ENCODE measurements around the gene MED16. TPM values are rescaled to one million over a fixed set of nuclear protein-coding genes. Genes with fewer than 3 reads are reported as not detected.

The MED16 gene
- total RNA-seq, 1 donor from 2014 or later, result 51.8 TPM

DNA sequence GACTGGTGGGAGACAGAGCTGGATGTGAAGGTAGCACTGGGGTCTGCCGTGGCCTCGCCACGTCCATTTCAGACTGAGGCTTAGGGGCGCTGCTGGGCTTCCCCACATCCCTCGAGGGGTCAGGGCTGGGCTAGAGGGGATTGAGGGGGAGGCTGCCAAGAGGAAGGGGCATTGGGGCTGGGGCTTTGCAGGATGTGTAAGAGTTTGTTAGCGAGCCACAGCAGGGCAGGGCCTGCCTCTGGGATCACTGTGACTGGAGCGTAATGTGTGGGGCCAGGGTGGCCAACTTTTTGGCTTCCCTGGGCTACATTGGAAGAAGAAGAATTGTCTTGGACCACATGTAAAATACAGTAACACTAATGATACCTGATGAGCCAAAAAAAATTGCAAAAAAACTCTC lies 46.9 kb upstream of the MED16 start:
- no peak for TF ChIP-seq CTCF (IDR thresholded peaks at IDR 0.05)
- intact Hi-C loops (cut with DNase I), result no loop called here
- H3K4me3 ChIP-seq, result no peak overlapping the region
- H3K9me3 ChIP-seq, result no peaks in the 10 kb centered on the region
- H3K27ac ChIP-seq, result peak overlapping the region; percentile 78
- ATAC-seq (no peak), DNase-seq (no peak)
- H3K27me3 ChIP-seq, result no peaks in the 10 kb centered on the region
- H3K36me3 ChIP-seq, result no peaks in the 10 kb centered on the region
- peaks cover 31% of the 10 kb centered on the region for H3K4me1 ChIP-seq

- intact Hi-C loops (cut with DNase I), result no loop called here
- ATAC-seq, result no peak
These were observed 46.5 kb upstream of the MED16 start for GRCh38 chr19:939439-939838.

DNA sequence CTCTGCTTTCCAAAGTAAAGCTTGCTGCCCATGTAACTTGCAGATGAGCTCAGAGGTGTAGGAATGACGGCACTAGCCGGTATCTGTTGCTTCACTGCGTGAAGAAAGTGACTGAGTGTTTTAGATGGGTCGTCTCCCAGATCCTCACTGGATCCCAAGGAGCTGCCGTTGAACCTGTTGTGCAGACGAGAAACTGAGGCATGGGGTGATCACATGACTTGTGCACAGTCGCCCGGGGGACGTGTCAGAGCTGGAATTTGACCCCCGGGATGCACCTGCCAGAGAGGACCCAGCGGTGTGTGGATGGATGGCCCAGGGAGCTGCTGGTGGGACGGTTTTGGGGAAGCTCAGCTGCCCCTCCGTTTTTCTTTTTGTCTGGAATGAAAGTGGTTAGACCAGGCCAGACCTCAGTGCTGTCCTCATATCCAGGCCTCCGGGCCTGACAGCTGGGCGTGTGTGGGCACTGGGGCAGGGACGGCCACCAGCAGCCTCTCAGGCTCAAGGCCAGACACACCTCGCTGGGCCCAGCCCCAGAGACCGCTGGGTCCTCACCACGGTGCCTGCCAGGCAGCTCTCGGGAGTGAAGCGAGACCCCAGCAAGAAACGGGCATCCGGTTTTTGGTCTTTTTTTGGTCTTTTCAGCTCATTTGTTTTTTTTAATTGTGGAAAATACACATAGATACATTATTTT lies 45.4 kb upstream of the MED16 start:
- no peak for TF ChIP-seq CTCF (IDR thresholded peaks at IDR 0.05)
- no peak for ATAC-seq
- no peaks in the 10 kb centered on the region for H3K36me3 ChIP-seq
- H3K4me1 ChIP-seq, result peaks cover 46% of the 10 kb centered on the region
- no peaks in the 10 kb centered on the region for H3K27me3 ChIP-seq
- DNase-seq, result no peak
- no peak overlapping the region for H3K4me3 ChIP-seq
- intact Hi-C loops (cut with DNase I), result no loop called here
- H3K9me3 ChIP-seq, result no peaks in the 10 kb centered on the region
- H3K27ac ChIP-seq, result no peak overlapping the region

More at GRCh38 chr19:939439-939838, 46.5 kb upstream of the MED16 start:
- TF ChIP-seq CTCF (IDR thresholded peaks at IDR 0.05), result no peak
- no peaks in the 10 kb centered on the region for H3K36me3 ChIP-seq
- H3K4me1 ChIP-seq, result peaks cover 36% of the 10 kb centered on the region
- no peak for DNase-seq
- no peak overlapping the region for H3K27ac ChIP-seq
- no peaks in the 10 kb centered on the region for H3K9me3 ChIP-seq
- H3K4me3 ChIP-seq, result no peak overlapping the region
- no peaks in the 10 kb centered on the region for H3K27me3 ChIP-seq

DNA sequence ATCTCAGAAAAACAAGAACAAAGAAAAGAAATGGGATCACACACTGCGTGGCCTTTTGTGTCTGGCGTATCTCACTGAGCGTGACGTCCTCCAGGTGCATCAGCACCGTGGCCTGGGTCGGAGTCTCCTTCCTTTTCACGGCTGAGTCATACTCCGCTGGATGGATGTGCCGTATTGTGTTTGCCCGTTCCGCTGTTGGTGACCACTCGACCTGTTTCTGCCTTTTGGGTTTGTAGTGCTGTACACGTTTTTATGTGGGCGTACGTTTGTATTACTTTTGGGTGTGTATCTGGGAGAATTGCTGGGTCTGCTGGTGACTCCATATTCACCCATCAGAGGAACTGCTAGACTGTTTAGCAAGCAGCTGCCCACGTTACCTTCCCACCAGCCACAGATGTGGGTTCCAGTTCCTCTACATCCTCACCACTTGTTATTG lies 44.3 kb upstream of the MED16 start:
- Histone ChIP-seq H3K4me3 (no peak overlapping the region), H3K4me1 (peaks cover 57% of the 10 kb centered on the region)
- TF ChIP-seq CTCF (IDR thresholded peaks at IDR 0.05), result no peak

GRCh38 chr19:936175-936546 lies 43.2 kb upstream of the MED16 start:
- H3K27ac ChIP-seq, result no peak overlapping the region
- peaks cover 48% of the 10 kb centered on the region for H3K4me1 ChIP-seq
- TF ChIP-seq CTCF (IDR thresholded peaks at IDR 0.05), result no peak
- no peaks in the 10 kb centered on the region for H3K36me3 ChIP-seq
- ATAC-seq, result no peak
- H3K9me3 ChIP-seq, result no peaks in the 10 kb centered on the region
- intact Hi-C loops (cut with DNase I), result no loop called here
- no peak overlapping the region for H3K4me3 ChIP-seq
- no peaks in the 10 kb centered on the region for H3K27me3 ChIP-seq
- DNase-seq, result no peak

More for the DNA sequence above, 44.3 kb upstream of the MED16 start:
- Histone ChIP-seq H3K9me3 (no peaks in the 10 kb centered on the region), H3K27ac (no peak overlapping the region), H3K27me3 (no peaks in the 10 kb centered on the region), H3K36me3 (no peaks in the 10 kb centered on the region)
- DNase-seq, result no peak
- intact Hi-C loops (cut with DNase I), result no loop called here
- ATAC-seq, result no peak

Measured in upper lobe of right lung (tissue), 1 donor.